Glomerular visceral epithelial cell (primary cell): ENCODE measurements around the gene FCRLB.
"Not testable (repeated sequence)": the region's sequence is repeated elsewhere in the genome, so short reads cannot be mapped to it uniquely, and the experiment has no call there.

ENCODE experiments used
- DNase-seq: peaks from one replicate; pipeline ENCODE4 v3.0.0-alpha.2; 2016; ENCODE audit errors: extremely low spot score

FCRLB gene

GRCh38 chr1:161740921-161741320 is 19.6 kb downstream of the FCRLB start:
- DNase-seq: no peak

GRCh38 chr1:161743231-161743630 is 21.9 kb downstream of the FCRLB start:
- DNase-seq: no peak

GRCh38 chr1:161747801-161748200 is 26.5 kb downstream of the FCRLB start:
- no peak for DNase-seq

DNA sequence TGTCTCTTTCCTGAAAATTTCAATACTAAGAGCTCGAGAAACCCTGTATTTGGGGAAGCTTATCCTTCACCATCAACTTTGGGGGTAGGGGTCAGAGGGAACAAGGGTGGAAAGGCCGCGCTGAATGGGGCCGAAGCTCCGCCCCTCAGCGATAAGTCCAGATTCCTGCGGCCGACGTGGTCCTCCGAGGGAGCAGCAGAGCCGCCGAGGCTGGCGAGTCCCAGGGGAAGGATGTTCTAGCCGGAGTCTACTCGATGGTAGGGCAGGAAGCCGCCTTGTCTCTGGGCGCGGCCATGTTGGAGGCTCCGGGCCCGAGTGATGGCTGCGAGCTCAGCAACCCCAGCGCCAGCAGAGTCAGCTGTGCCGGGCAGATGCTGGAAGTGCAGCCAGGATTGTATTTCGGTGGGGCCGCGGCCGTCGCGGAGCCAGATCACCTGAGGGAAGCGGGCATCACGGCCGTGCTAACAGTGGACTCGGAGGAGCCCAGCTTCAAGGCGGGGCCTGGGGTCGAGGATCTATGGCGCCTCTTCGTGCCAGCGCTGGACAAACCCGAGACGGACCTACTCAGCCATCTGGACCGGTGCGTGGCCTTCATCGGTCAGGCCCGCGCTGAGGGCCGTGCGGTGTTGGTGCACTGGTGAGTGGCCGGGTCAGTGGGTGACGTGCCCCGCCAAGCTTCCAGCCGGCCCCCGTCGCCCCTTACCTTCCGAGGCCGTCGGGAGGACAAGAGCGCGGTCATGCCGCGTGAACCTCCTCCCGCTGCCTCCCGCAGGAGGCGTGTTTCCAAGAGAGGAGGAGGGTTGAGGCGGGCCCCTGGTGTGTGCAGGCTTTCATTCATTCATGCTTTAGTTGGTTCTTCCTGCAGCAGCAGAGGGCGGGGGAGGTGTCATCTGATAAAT is 28.4 kb downstream of the FCRLB start, which contains the start of gene DUSP12:
DUSP12 (plus strand) TSS at position 278 of the 899 bp plus-strand sequence; CDS start at position 294, 16 bp downstream.
- DNase-seq: peak; percentile 96

GRCh38 chr1:161763522-161764098 is 42.3 kb downstream of the FCRLB start:
- peak; percentile 24 for DNase-seq

DNA sequence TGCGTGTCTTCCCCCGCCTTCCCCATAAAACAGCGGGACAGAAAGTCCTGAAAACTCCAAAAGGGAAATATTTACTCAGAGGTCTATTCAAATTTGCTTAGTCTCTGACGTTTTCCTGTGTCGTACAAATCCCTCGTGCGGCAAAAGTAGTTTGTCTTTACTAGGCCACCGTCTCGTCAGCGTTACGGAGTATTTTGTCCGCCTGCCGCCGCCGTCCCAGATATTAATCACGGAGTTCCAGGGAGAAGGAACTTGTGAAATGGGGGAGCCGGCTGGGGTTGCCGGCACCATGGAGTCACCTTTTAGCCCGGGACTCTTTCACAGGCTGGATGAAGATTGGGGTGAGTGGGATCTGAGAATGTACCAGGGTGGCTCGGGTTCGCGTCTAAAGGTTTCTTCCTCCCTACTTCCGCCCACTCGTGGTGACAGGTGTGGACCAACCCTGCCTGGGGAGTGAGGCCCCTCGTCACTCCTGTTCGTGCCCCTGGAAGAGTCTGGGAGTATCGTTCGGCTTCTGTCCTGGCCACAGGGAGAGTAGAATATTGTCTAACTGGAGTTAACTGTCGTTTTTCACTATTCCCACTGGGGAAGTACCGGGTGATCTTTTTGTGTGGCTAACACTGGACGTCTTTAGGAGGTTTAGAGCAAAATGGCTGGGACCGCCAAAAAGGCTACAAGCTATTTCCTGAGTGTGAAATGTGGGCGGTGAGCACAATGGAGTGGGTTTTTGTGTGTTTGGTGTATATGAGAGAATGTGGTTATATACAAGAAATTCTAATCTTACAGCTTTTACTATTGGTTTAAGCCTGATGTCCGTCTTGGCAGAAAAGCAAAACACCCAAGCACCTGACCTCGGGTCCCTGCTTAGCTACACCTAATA is 45.0 kb downstream of the FCRLB start, which contains the start of gene ATF6:
ATF6 (plus strand) TSS at position 219 of the 880 bp plus-strand sequence; CDS start at position 260, 41 bp downstream.
- DNase-seq: peak; percentile 85

GRCh38 chr1:161768461-161768860 is 47.1 kb downstream of the FCRLB start:
- no peak for DNase-seq

- no peak for DNase-seq
These were observed 47.8 kb downstream of the FCRLB start for GRCh38 chr1:161768986-161769672.

DNA sequence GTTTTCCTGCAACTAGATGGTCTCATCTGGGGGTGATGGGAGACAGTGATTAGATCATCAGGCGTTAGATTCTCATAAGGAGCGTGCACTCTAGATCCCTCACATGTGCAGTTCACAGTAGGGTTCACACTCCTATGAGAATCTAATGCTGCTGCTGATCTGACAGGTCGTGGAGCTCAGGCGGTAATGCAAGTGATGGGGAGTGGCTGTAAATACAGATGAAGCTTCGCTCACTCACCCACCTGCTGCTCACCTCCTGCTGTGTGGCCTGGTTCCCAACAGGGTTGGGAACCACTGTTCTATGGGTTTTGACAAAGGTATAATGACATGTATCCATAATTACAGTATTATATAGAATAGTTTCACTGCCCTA is 48.3 kb downstream of the FCRLB start:
- DNase-seq: not testable (repeated sequence)

GRCh38 chr1:161770250-161770649 is 48.9 kb downstream of the FCRLB start:
- DNase-seq: no peak

DNA sequence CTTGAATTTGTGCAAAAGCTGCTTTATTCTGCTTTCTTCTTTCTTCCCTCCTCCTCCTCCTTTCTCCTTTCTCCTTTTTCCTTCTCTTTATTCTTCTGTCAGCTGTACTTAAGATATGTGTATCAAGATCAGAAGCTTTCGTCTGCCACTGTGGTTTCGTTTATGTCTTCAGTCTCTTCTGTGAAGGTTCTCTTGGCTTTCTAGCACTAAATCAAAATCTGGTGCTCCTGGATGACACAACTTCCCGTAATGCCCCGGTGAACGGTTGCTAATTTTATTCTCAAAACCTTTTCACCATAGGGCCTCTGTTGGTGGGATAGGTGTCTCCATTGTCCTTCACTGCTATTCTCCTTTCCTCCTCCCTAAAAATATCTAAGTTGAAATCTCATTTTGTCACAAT is 49.8 kb downstream of the FCRLB start:
- no peak for DNase-seq

- DNase-seq: no peak
These were observed 50.6 kb downstream of the FCRLB start for GRCh38 chr1:161771973-161772372.

GRCh38 chr1:161772397-161772796 is 51.1 kb downstream of the FCRLB start:
- no peak for DNase-seq

DNA sequence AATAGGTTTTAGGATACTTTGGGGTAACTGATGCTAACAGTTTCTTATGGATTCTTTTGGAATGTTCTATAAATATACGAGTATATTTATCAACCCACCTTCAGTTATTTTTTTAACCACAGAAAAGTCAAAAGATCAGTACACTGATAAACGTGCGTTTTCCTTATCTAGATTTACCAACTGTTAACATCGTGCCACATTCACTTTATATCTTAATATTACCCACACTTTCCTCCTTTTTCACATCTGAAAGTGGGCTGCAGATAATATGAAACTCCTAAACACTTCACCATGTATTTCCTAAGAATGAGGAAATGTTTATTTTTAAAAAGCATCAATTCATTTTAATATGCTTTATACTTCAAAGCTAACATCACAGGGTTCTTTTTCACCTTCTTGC is 52.4 kb downstream of the FCRLB start:
- DNase-seq: no peak

- no peak for DNase-seq
These were observed 55.9 kb downstream of the FCRLB start for GRCh38 chr1:161777261-161777660.
